ENCODE results near the gene DAZAP2.
"Not testable (repeated sequence)": the region's sequence is repeated elsewhere in the genome, so short reads cannot be mapped to it uniquely, and the experiment has no call there.

Gene DAZAP2

DNA sequence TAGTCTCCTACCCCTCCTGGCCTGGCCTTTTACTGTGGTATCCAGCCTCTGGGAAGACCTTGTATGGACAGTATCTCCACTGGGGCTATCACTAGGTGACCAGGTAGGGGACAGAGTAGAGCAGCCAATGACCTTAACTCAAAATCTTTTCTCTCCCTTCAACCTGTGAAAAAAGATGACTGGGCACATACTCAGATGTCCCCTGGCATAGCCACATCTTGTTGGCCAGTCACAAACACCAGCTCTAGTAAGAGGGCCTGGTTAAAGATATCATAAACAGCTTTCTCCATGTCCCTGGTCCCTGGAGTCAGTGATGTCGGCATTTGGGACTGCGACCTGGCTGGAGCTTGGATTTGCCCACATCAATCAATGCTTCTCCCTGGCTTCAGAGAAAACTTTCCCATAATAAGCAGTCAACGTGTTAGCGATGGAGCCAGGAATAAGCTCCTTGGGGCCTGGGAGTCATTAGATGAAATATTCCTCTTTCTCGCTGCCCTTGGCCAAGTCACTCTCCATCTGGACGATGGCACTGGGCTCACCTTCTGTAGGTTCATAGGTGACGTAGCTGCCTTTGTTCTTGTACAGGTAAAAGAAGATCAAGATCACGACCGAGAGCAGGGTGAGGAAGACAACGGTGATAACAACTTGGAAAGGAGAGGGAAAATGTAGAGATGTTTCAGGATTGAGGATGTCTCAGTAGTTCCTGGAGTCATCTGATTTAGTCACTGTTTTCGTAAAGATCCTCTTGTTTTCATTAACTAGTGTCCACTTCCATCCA, 7.0 kb downstream of the DAZAP2 start:
- FAIRE-seq, result no peak
- no peak for DNase-seq (ENCODE audit: extremely low spot score, insufficient read length, low read depth)

DNA sequence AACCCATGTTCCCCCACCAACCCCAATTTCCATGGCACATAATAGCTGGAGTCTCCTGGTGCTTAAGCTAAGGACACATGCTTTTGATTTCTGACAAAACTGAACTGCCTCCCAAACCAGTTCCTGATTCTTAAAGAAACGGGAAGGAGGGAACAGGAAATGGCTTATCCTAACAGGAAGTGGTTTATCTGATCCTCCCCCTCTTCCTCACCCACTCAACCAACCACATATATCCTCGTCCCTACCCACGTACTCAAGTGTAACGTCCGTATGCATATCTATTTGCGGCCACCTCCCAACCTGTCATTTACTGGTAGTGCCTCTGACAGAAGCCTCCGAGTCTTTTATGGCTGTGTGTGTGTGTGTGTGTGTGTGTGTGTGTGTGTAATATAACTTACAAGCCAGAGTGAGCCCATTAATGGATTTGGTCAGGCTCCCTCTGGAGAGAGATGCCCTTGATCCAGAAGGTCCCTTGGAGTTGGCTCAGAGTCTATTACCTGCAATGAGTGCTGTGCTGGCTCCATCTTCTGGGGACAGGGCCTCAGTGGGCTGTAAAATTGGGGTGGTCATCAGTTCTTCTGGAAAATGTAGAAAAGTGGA, 7.7 kb downstream of the DAZAP2 start:
- FAIRE-seq (peak; percentile 18), DNase-seq (ENCODE audit: extremely low spot score, insufficient read length, low read depth) (no peak)

DNA sequence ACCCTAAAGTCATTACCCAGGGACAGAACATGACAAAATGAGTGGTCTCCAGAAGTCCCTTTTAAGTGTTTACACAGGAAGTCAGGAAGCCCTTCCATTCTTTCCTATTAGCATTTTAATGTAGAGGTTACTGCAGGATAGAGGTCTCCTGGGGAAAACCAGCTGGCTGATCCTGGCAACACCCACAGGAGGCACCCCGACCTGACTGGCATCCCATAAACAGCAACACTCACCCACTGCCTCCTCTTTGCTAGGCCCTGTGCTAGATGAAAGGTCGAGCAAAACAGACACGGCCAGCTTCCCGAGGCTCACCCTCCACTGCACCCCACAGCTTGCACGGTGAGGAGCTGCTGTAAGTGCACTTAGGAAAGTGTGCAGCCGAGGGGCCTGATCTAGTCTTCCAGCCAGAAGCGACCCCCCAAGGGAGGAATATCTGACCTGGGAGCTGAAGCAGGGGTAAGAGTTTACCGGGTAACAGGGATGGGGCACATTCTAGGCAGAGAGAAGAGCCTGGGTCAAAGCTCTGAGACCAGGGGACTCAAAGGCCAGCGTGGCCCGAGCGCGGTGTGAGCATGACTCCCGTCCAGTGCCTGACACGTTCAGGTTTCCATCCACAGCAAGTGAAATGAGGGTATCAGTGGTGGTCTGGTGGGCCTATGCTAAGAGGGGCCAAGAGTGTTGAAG, 9.0 kb downstream of the DAZAP2 start:
- DNase-seq (ENCODE audit: extremely low spot score, insufficient read length, low read depth) (no peak), FAIRE-seq (no peak)

DNA sequence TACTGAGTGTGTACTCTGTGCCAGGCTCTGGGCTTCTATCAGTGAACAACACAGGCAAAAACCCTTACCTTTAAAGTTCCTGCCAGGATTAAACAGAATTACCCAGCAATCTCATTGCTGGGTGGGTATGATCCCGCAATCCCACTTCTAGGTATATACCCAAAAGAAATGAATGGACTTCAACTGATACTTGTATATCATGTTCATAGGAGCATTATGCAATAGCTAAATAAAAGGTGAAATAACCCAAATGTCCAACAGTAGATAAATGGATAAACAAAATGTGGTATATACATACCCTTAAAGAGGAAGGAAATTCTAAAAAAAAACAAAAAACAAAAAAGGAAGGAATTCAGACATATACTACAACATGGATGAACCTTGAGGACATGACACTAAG, 14.7 kb downstream of the DAZAP2 start:
- FAIRE-seq (no peak), DNase-seq (ENCODE audit: extremely low spot score, insufficient read length, low read depth) (no peak)

GRCh38 chr12:51254536-51254935, 15.9 kb downstream of the DAZAP2 start:
- FAIRE-seq (no peak), DNase-seq (ENCODE audit: extremely low spot score, insufficient read length, low read depth) (no peak)

DNA sequence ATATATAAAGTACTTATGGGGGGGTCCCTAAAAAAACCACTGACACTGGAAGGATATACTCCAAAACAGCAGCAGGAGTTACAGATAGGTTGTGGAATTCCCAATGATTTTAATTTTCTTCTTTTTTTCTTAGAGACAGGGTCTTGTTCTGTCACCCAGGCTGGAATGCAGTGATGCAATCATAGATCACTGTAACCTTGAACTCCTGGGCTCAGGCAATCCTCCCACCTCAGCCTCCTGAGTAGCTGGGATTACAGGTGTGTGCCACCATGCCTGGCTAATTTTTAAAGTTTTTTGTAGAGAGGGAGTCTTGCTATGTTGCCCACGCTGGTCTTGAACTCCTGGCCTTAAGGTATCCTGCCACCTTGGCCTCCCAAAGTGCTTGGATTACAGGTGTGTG, 21.0 kb downstream of the DAZAP2 start:
- not testable (repeated sequence) for FAIRE-seq; DNase-seq (ENCODE audit: extremely low spot score, insufficient read length, low read depth)

- DNase-seq (ENCODE audit: extremely low spot score, insufficient read length, low read depth) (no peak), FAIRE-seq (no peak)
Measured at GRCh38 chr12:51262758-51263177, 24.1 kb downstream of the DAZAP2 start.

GRCh38 chr12:51263341-51263740, 24.7 kb downstream of the DAZAP2 start:
- DNase-seq (ENCODE audit: extremely low spot score, insufficient read length, low read depth) (no peak), FAIRE-seq (no peak)

- DNase-seq (ENCODE audit: extremely low spot score, insufficient read length, low read depth), result no peak
- FAIRE-seq, result no peak
Measured at GRCh38 chr12:51264297-51264696, 25.7 kb downstream of the DAZAP2 start.

DNA sequence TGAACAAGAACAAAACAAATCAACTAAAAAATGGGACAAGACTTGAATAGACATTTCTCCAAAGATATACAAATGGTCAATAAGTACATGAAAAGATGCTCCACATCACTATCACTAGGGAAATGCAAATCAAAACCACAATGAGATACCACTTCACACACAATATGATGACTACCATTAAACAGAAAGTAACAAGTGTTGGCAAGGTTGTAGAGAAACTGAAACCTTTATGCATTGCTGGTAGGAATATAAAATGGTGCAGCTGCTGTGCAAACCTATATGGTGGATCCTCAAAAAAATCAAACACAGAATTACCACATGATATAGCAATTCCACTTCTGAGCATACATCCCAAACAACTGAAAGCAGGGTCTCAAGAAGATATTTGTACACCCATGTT, 26.4 kb downstream of the DAZAP2 start:
- peak; percentile 21 for FAIRE-seq
- no peak for DNase-seq (ENCODE audit: extremely low spot score, insufficient read length, low read depth)

GRCh38 chr12:51269174-51270066, 30.8 kb downstream of the DAZAP2 start:
- DNase-seq (ENCODE audit: extremely low spot score, insufficient read length, low read depth) (no peak), FAIRE-seq (no peak)

DNA sequence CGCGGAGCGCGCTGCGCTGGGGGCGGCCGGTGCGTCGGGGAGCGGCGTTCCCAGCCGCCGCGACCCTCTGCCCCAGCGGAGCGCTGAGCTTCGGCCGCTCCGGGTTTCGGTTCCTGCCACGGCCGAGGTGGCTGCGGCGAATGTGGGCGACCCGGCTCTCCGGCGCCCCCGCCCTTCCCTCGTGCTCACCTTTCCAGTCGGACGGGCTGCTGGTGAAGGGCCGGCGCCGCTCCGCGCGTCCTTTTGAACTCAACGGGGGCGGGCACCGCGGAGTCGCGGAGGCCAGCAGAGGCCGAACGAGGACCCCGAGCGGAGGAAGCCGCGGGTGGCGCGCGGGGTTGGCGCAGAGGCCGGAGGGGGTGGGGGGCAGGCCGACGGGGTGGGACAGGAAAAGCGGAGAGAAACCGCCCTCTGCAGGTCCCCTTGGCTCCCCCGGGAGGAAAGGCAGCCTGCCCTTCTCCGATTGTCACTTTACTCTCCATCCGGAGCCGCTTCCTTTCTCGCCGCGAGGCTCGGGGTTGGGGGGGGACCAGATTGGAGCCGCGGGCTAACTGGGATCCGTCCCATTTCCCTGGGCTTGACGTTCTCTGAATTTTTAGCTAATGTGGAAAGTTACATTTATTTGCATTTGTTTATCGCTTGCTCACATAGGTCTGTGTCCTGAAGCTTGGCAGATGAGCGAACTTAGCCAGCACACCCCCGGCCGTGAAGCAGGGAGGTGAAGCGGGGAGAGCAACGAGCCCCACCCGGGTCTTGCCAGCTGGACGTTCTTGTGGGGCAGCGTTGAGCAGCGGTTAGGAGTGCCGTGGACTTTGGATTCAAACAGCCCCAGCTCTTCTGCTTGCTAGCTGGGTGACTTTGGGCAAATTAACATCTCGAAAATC, 31.7 kb downstream of the DAZAP2 start, which contains the start of gene SMAGP:
TSS of gene SMAGP (minus strand) at position 349 of the 884 bp plus-strand sequence. CDS start 1,137 bp downstream, outside the sequence.
- DNase-seq (ENCODE audit: extremely low spot score, insufficient read length, low read depth) (peak; percentile 55), FAIRE-seq (peak; percentile 54)

- no peak for FAIRE-seq
- DNase-seq (ENCODE audit: extremely low spot score, insufficient read length, low read depth), result no peak
Measured at GRCh38 chr12:51270951-51271518, 32.4 kb downstream of the DAZAP2 start.

DNA sequence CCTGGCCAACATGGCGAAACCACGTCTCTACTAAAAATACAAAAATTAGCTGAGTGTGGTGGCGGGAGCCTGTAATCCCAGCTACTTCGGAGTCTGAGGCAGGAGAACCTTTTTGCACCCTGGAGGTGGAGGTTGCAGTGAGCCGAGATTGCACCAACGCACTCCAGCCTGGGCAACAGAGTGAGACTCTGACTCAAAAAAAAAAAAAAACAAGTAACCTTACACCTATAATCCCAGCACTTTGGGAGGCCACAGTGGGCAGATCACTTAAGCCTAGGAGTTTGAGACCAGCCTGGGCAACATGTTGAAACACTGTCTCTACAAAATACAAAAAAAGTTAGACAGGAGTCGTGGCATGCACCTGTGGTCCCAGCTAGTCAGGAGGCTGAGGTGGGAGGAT, 34.2 kb downstream of the DAZAP2 start:
- not testable (repeated sequence) for DNase-seq (ENCODE audit: extremely low spot score, insufficient read length, low read depth); FAIRE-seq

DNA sequence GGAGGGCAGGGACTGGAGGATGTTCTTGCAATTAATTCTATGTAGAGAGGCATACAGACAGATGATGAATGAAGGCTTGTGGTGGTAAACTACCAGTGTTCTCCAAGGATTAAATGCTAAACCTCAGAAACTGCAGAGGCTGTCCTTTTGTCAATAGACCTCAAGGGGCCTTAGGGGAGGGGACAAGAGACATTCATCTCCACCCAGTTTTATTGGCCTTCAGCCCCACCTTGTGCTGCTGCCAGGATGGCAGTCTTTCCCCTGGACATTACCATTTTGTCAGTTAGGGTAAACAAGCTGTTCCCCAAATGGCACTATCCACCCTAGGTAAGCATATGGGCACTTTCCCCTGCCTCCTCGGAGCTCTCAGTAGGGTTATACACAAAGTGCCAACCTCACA, 36.5 kb downstream of the DAZAP2 start:
- no peak for DNase-seq (ENCODE audit: extremely low spot score, insufficient read length, low read depth)
- no peak for FAIRE-seq

GRCh38 chr12:51281202-51281924, 42.7 kb downstream of the DAZAP2 start:
- DNase-seq (ENCODE audit: extremely low spot score, insufficient read length, low read depth) (no peak), FAIRE-seq (no peak)

GRCh38 chr12:51285843-51286242, 47.2 kb downstream of the DAZAP2 start:
- DNase-seq (ENCODE audit: extremely low spot score, insufficient read length, low read depth), result no peak
- no peak for FAIRE-seq
